ENCODE data around the gene IDH3G.

DNA sequence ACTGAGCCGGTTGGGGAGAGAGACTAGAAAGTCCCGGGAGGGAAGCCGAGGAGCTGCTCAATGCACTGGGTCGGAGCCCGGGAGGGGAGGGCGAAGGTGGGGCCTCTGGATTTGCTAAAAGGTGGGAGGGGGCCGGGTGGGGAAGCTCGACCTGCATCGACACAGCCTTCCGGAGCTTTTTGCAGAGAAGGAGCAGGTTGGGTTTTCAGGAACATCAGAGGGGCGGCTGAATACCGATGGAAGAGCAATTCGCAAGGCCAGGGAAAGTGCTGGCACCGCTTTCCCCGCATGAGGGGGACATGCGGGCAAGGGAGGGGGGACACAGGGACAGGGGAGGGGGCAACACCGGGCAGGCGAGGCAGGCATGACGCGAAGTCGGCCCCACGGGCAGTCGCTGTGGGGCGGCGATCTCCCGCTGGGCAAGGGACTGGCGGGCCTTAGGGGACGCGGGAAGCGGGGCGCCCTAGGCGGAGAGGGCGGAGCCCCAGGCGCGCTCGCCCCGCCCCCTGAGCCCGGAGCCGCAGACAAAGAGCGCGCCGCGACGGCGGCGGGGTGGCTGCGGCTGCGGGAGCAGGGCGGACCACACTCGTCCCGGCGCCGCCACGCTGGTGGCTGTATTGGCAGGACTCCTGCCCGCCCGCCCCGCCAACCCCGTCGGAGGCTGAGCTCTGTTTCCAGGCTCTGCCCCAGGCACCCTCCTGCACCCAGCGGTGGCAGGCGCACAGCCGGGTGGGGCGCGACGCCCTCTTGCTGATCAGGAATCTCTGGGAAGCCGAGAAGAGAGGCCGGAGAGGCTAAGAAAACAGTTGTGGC lies 24.6 kb upstream of the IDH3G start:
- TF ChIP-seq CTCF (IDR thresholded peaks at IDR 0.05) = no peak
- TF ChIP-seq POLR2A (IDR thresholded peaks at IDR 0.05) = no peak
